ENCODE results near the gene ZG16.

DNA sequence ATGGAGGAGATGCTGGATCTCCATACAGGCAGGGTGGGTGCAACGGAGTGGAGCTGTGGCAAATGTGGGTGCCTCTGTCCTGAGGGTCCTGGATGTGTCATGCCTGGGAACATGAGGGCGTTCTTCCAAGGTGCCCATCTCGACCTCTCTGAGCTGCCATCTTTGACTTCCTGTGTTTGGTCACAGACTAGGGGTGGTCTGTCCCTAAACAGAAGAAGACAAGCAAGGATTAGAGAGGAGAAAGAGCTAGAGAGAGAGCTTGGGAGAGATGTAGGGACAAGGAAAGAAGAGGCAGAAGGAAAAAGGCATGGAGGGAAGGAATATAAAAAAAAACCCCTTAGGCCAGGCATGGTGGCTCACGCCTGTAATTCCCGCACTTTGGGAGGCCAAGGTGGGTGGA is 3.3 kb upstream of the ZG16 start:
- TF ChIP-seq EZH2 (IDR thresholded peaks at IDR 0.05) (no peak), CEBPB (IDR thresholded peaks at IDR 0.05; ENCODE audit: low read depth) (no peak), CTCF (IDR thresholded peaks at IDR 0.05 in 2 of 3, conservative IDR thresholded peaks at IDR 0.05 in 1 of 3; ENCODE audit: borderline replicate concordance in 1 of 3, insufficient read depth in 1 of 3, low read depth in 2 of 3, low read length in 2 of 3) (no peak)
